NCI-H2171 (cell line): ENCODE measurements around the gene BORCS8.
"Not testable (repeated sequence)": the region's sequence is repeated elsewhere in the genome, so short reads cannot be mapped to it uniquely, and the experiment has no call there.

Source experiments
- DNase-seq: peaks from one replicate; lab custom pipeline; 2025; lab: John Stamatoyannopoulos, UW

Gene BORCS8

GRCh38 chr19:19192078-19192882 lies at the start of gene BORCS8, which contains the start of gene RFXANK:
TSS of gene BORCS8 (minus strand) at chr19:19192152. CDS start at chr19:19192117, 35 bp downstream.
TSS of gene RFXANK (plus strand) at chr19:19192258. CDS start at chr19:19193947, 1,689 bp downstream.
- peak; percentile 99 for DNase-seq

GRCh38 chr19:19240476-19240875 lies 48.5 kb upstream of the BORCS8 start:
- no peak for DNase-seq

GRCh38 chr19:19239675-19240074 lies 47.7 kb upstream of the BORCS8 start:
- DNase-seq, result no peak

GRCh38 chr19:19238126-19238894 lies 46.4 kb upstream of the BORCS8 start:
- no peak for DNase-seq

- no peak for DNase-seq
Measured at GRCh38 chr19:19236173-19236572, 44.2 kb upstream of the BORCS8 start.

GRCh38 chr19:19234220-19234816 lies 42.4 kb upstream of the BORCS8 start:
- no peak for DNase-seq

- DNase-seq, result peak; percentile 52
Measured at GRCh38 chr19:19232261-19232721, 40.3 kb upstream of the BORCS8 start.

GRCh38 chr19:19230999-19231398 lies 39.0 kb upstream of the BORCS8 start:
- DNase-seq, result no peak

- DNase-seq, result no peak
Measured at GRCh38 chr19:19229701-19230100, 37.7 kb upstream of the BORCS8 start.

GRCh38 chr19:19227217-19227616 lies 35.3 kb upstream of the BORCS8 start:
- DNase-seq, result no peak

GRCh38 chr19:19226663-19227062 lies 34.7 kb upstream of the BORCS8 start:
- DNase-seq, result no peak

- no peak for DNase-seq
Measured at GRCh38 chr19:19226204-19226603, 34.3 kb upstream of the BORCS8 start.

GRCh38 chr19:19224852-19225494 lies 33.0 kb upstream of the BORCS8 start:
- DNase-seq, result peak; percentile 29

- DNase-seq, result no peak
Measured at GRCh38 chr19:19224150-19224851, 32.3 kb upstream of the BORCS8 start.

GRCh38 chr19:19223636-19224035 lies 31.7 kb upstream of the BORCS8 start:
- no peak for DNase-seq

GRCh38 chr19:19223060-19223459 lies 31.1 kb upstream of the BORCS8 start:
- no peak for DNase-seq

- DNase-seq, result not testable (repeated sequence)
Measured at GRCh38 chr19:19221000-19221399, 29.0 kb upstream of the BORCS8 start.

- no peak for DNase-seq
Measured at GRCh38 chr19:19218911-19219310, 27.0 kb upstream of the BORCS8 start.

GRCh38 chr19:19217099-19217498 lies 25.1 kb upstream of the BORCS8 start:
- DNase-seq, result no peak

GRCh38 chr19:19215792-19216191 lies 23.8 kb upstream of the BORCS8 start:
- no peak for DNase-seq

- DNase-seq, result no peak
Measured at GRCh38 chr19:19214892-19215291, 22.9 kb upstream of the BORCS8 start.

GRCh38 chr19:19214159-19214490 lies 22.2 kb upstream of the BORCS8 start:
- no peak for DNase-seq
